Stimulated activated naive CD8-positive, alpha-beta T cell treated with anti-CD3 and anti-CD28 coated beads, Interleukin-15, amount 100 ng/mL, for 72 hours (primary cell): ENCODE data around the gene HNRNPUL1.

Source experiments
- ATAC-seq: fragments of 150-1000 bp; cut with Tn5 transposase; 2 replicates; pipeline ENCODE4 v1.10.0; 2021; ENCODE audit warnings: mild to moderate bottlenecking, moderate library complexity
- DNase-seq, 2 donors: peaks; one replicate each; pipeline ENCODE4 v3.0.0; 2021 to 2022
- H3K27ac Mint-ChIP-seq, 2 donors: one replicate each; pipeline ENCODE4 v1.8.0; 2022; ENCODE audit warnings: mild to moderate bottlenecking in 2 of 2, mixed read lengths in 2 of 2, moderate library complexity in 2 of 2
- H3K27me3 Mint-ChIP-seq: one replicate; pipeline ENCODE4 v1.8.0; 2022; ENCODE audit warnings: mixed read lengths
- H3K4me1 Mint-ChIP-seq: one replicate; pipeline ENCODE4 v1.8.0; 2022; ENCODE audit warnings: mild to moderate bottlenecking, mixed read lengths
- H3K4me3 Mint-ChIP-seq, 2 donors: one replicate each; pipeline ENCODE4 v1.8.0; 2022; ENCODE audit warnings: mild to moderate bottlenecking in 2 of 2, mixed read lengths in 2 of 2, moderate library complexity in 1 of 2
- H3K9me3 Mint-ChIP-seq, 2 donors: one replicate each; pipeline ENCODE4 v1.8.0; 2022; ENCODE audit warnings: mixed read lengths in 2 of 2

The HNRNPUL1 gene

GRCh38 chr19:41263850-41264580, at the start of gene HNRNPUL1:
Gene HNRNPUL1 (plus strand): TSS chr19:41264372. CDS start chr19:41264504, 132 bp downstream.
- peak; percentile 100 for DNase-seq
- H3K4me1 Mint-ChIP-seq = peaks cover 44% of the 10 kb centered on the region
- peak within 1 kb of the TSS; percentile 98 to 99 for H3K4me3 Mint-ChIP-seq
- no peaks in the 10 kb centered on the region for H3K9me3 Mint-ChIP-seq
- ATAC-seq = peak; percentile 75
- H3K27ac Mint-ChIP-seq = peak within 1 kb of the TSS; percentile 100
- H3K27me3 Mint-ChIP-seq = no peaks in the 10 kb centered on the region

GRCh38 chr19:41217741-41218140, 46.4 kb upstream of the HNRNPUL1 start:
- ATAC-seq (no peak), DNase-seq (no peak)
- Mint-ChIP-seq H3K27ac (no peak overlapping the region), H3K9me3 (no peaks in the 10 kb centered on the region), H3K27me3 (peaks cover 62% of the 10 kb centered on the region), H3K4me1 (peaks cover 18% of the 10 kb centered on the region), H3K4me3 (no peak overlapping the region)

- H3K4me1 Mint-ChIP-seq = peaks cover 21% of the 10 kb centered on the region
- peak overlapping the region; percentile 19 to 22 for H3K27ac Mint-ChIP-seq
- H3K27me3 Mint-ChIP-seq = peaks cover 67% of the 10 kb centered on the region
- H3K9me3 Mint-ChIP-seq = no peaks in the 10 kb centered on the region
- ATAC-seq (no peak), DNase-seq (no peak)
- no peak overlapping the region for H3K4me3 Mint-ChIP-seq
Observed at GRCh38 chr19:41218249-41218614, 45.9 kb upstream of the HNRNPUL1 start.

GRCh38 chr19:41218615-41219507, 45.3 kb upstream of the HNRNPUL1 start, which contains the start of gene AXL:
Gene AXL (plus strand): TSS chr19:41219223. CDS start chr19:41219393, 170 bp downstream.
- Mint-ChIP-seq H3K27ac (peak within 1 kb of the TSS; percentile 22 to 29), H3K4me3 (peak within 1 kb of the TSS in 1 of 2 donors; percentile 36), H3K27me3 (peaks cover 69% of the 10 kb centered on the region), H3K4me1 (peaks cover 27% of the 10 kb centered on the region), H3K9me3 (no peaks in the 10 kb centered on the region)
- ATAC-seq = peak; percentile 52
- DNase-seq = no peak

- ATAC-seq (peak; percentile 10), DNase-seq (no peak)
- Mint-ChIP-seq H3K4me3 (no peak overlapping the region), H3K9me3 (no peaks in the 10 kb centered on the region), H3K27ac (peak overlapping the region in 1 of 2 donors; percentile 29), H3K4me1 (peaks cover 37% of the 10 kb centered on the region), H3K27me3 (peaks cover 69% of the 10 kb centered on the region)
Observed at GRCh38 chr19:41219924-41220567, 44.1 kb upstream of the HNRNPUL1 start.

DNA sequence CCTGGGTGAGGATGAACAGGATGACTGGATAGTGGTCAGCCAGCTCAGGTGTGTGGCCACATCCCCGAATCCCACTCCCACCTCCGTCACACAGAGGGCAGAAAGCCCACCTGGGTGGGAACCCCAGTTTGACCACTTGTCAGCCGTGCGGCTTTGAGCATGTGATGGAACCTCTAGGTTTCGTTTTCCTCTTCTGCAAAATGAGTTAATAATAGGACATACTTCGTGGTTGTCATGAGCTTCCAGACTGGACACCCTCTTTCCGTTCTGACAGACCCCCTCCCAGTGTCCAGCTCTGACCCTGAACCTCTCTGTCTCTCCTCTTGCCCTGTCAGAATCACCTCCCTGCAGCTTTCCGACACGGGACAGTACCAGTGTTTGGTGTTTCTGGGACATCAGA, 43.4 kb upstream of the HNRNPUL1 start:
- Mint-ChIP-seq H3K4me1 (peaks cover 42% of the 10 kb centered on the region), H3K4me3 (no peak overlapping the region), H3K27ac (no peak overlapping the region), H3K27me3 (peaks cover 74% of the 10 kb centered on the region), H3K9me3 (no peaks in the 10 kb centered on the region)
- no peak for ATAC-seq
- no peak for DNase-seq

DNA sequence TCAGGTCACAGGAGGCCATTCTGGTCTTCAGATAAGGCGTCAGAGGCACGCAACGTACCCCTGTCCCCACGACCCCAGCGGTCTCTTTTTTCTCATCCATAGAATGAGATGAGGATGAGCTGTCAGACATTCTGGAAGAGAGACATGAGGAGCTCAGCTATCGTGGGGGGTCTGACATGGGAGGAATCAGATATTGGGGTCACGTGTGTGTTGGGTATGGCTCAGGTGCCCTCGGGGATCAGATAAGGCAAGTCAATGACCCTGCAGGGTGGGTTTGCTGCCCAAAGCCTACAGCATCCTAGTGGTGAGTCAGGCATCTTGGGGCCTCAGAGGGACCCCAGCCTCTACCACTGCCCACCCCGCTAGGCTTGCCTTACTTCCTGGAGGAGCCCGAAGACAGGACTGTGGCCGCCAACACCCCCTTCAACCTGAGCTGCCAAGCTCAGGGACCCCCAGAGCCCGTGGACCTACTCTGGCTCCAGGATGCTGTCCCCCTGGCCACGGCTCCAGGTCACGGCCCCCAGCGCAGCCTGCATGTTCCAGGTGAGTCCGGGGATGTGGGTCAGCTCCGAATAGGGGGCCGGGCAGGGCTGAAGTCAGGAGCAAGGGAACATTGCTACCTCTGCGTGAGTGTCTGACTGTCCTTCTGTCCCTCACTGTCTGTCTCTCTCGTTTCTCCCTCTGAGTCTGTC, 42.5 kb upstream of the HNRNPUL1 start:
- Mint-ChIP-seq H3K9me3 (no peaks in the 10 kb centered on the region), H3K27ac (no peak overlapping the region), H3K4me1 (peaks cover 47% of the 10 kb centered on the region), H3K27me3 (peaks cover 69% of the 10 kb centered on the region), H3K4me3 (no peak overlapping the region)
- ATAC-seq = no peak
- DNase-seq = no peak

DNA sequence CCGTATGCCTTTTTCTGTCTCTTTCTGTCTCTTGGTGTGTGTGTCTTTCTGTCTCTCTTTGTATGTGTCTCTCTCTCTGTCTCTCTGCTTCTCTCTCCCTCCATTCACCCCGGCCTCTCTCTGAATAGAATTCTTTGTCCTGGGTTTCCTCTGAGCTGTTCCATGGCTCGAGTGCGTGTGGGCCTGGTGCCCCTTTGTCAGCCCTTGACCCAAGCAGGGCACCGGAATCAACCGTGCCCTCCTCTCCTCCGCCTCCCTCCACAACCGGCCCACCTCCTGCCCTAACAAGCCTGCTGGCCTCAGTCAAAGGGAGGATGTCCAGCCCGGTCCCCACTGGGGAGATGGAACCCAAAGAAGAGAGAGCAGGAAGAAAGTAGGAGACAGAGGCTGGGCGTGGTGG, 41.9 kb upstream of the HNRNPUL1 start:
- Mint-ChIP-seq H3K4me3 (no peak overlapping the region), H3K27me3 (peaks cover 63% of the 10 kb centered on the region), H3K4me1 (peaks cover 53% of the 10 kb centered on the region), H3K9me3 (no peaks in the 10 kb centered on the region), H3K27ac (no peak overlapping the region)
- no peak for DNase-seq
- ATAC-seq = no peak

GRCh38 chr19:41223431-41224234, 40.5 kb upstream of the HNRNPUL1 start:
- peaks cover 50% of the 10 kb centered on the region for H3K4me1 Mint-ChIP-seq
- peak overlapping the region in 1 of 2 donors; percentile 2 for H3K27ac Mint-ChIP-seq
- H3K4me3 Mint-ChIP-seq = no peak overlapping the region
- ATAC-seq (no peak), DNase-seq (no peak)
- no peaks in the 10 kb centered on the region for H3K9me3 Mint-ChIP-seq
- peaks cover 49% of the 10 kb centered on the region for H3K27me3 Mint-ChIP-seq

- H3K4me3 Mint-ChIP-seq = no peak overlapping the region
Observed at GRCh38 chr19:41224632-41225031, 39.5 kb upstream of the HNRNPUL1 start.

GRCh38 chr19:41225238-41226052, 38.7 kb upstream of the HNRNPUL1 start:
- Mint-ChIP-seq H3K4me1 (peaks cover 37% of the 10 kb centered on the region), H3K4me3 (peak overlapping the region; percentile 78), H3K27me3 (peaks cover 31% of the 10 kb centered on the region), H3K9me3 (no peaks in the 10 kb centered on the region), H3K27ac (peak overlapping the region; percentile 64 to 80)
- ATAC-seq (peak; percentile 79), DNase-seq (peak in 1 of 2 donors; percentile 49)

More at GRCh38 chr19:41224632-41225031, 39.5 kb upstream of the HNRNPUL1 start:
- DNase-seq = no peak
- no peak for ATAC-seq
- H3K4me1 Mint-ChIP-seq = peaks cover 42% of the 10 kb centered on the region
- H3K27ac Mint-ChIP-seq = no peak overlapping the region
- peaks cover 39% of the 10 kb centered on the region for H3K27me3 Mint-ChIP-seq
- no peaks in the 10 kb centered on the region for H3K9me3 Mint-ChIP-seq

DNA sequence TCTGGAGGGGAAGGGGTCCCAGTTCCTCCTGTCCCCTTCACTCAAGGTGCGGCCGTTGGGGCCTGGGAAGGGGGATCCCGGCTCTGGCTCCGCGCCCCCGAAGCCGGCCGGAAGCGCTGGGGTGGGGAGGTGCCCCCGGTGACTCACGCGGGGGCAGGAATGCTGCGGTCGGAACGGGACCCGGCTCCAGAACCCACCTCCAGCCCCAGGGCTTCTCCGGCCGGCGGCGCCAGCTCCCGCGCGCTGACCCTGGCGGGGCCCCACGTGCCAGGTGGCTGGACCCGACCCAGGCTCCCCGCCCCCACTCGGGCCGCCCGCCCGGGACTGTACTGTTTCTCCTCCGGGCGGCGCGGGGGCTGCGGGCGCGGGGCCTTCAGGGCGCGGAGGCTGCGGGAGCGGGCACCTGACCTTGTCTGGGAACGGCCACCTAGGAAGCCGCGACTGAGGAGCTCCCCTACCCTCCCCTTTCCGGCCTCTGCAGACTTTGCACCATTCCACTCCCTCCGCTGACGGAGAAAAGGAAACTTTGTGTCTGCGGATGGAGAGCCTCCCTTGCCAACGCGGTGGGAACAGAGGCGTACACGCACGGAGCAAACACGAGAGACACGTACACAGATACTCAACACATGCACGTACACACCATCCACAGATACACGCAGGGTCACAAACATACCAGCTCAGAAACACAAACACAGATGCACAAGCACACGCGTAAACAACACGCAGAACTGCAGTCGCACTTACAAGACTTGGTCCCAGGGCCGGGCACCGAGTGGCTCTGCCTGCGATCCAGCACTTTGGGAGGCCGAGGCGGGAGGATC, 37.9 kb upstream of the HNRNPUL1 start:
- Mint-ChIP-seq H3K27ac (peak overlapping the region; percentile 6 to 28), H3K9me3 (no peaks in the 10 kb centered on the region), H3K4me1 (peaks cover 37% of the 10 kb centered on the region), H3K27me3 (peaks cover 23% of the 10 kb centered on the region), H3K4me3 (peak overlapping the region; percentile 78 to 81)
- ATAC-seq (peak; percentile 41), DNase-seq (peak; percentile 24 to 27)

DNA sequence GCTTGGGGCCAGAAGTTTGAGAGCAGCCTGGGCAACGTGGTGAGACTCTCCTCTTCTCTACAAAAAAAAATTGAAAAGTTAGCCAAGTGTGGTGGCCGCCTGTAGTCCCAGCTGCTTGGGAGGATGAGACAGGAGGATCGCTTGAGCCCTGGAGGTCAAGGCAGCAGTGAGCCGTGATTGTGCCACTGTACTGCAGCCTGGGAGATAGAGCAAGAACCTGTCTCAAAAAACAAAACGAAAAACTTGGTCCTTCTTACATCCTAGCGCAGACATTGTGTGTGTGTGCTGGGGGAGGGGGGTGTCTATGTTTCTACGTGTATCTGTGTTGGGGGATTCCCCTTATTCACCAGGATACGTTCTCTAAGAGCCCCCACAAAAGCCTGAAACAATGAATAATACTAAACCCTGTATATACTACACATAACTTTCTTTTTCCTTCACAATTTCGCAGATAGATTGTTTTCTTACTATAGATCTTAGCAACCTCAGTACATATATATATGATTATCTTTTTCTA, 37.2 kb upstream of the HNRNPUL1 start:
- no peak overlapping the region for H3K27ac Mint-ChIP-seq
- DNase-seq = no peak
- peaks cover 37% of the 10 kb centered on the region for H3K4me1 Mint-ChIP-seq
- ATAC-seq = peak; percentile 62
- peak overlapping the region; percentile 78 to 81 for H3K4me3 Mint-ChIP-seq
- H3K27me3 Mint-ChIP-seq = peaks cover 19% of the 10 kb centered on the region
- no peaks in the 10 kb centered on the region for H3K9me3 Mint-ChIP-seq
